K562 (cell line): ENCODE results near the gene CDC14A. TPM values are rescaled to one million over a fixed set of nuclear protein-coding genes. Genes with fewer than 3 reads are reported as not detected.

Source experiments
- ATAC-seq: fragments of 200-7000 bp; cut with Tn5 transposase; 3 replicates; pipeline ENCODE4 v1.9.1; 2020; ENCODE audit warnings: moderate library complexity
- BruUV-seq: library from RNA; stranded (reverse); fragments of 400-500 nt; replicated peaks from 2 replicates; lab custom pipeline; 2021; lab: Mats Ljungman, UMichigan
- CTCF ChIA-PET: fragments of 300-600 bp; formaldehyde crosslinking; extraction: SDS; loops from one replicate; lab custom pipeline; 2021; ENCODE audit warnings: low intra/inter-chr PET ratio; lab: Yijun Ruan, JAX
- POLR2A ChIA-PET: fragments of 300-600, 350-650 bp; sonication (Branson Sonifier 250); formaldehyde crosslinking; extraction: SDS; loops from one replicate; lab custom pipeline; 2021; ENCODE audit warnings: antibody characterized with exemption, inconsistent platforms; lab: Yijun Ruan, JAX
- DNase-seq, 4 experiments: peaks; one replicate each; pipeline versions ENCODE4 v3.0.0 to v3.0.0-alpha.2; 2011 to 2018; ENCODE audit warnings: low spot score in 3 of 4, mixed read lengths in 3 of 4; ENCODE audit errors: extremely low read depth in 1 of 4
- FAIRE-seq: peaks from 2 replicates; lab custom pipeline; 2011; peaks lifted over from hg19 to GRCh38; lab: Jason Lieb, UNC
- H2AFZ ChIP-seq: 2 replicates; pipeline ENCODE4 v1.6.0; 2011; ENCODE audit warnings: low read depth, low read length, control low read depth, inconsistent platforms
- H3K27ac ChIP-seq: fragments of 200-600 bp; 3 replicates; pipeline ENCODE4 v1.8.0; 2011; ENCODE audit warnings: low read depth, mild to moderate bottlenecking, control low read depth, inconsistent platforms, low read length, moderate library complexity, mixed read lengths; ENCODE audit errors: extremely low read depth
- H3K27me3 ChIP-seq, 2 experiments: fragments of 300-600 bp in 1 of 2; 2 replicates in 1 of 2; 3 replicates in 1 of 2; pipeline versions ENCODE4 v1.6.0 to v1.8.0; 2011; ENCODE audit warnings: inconsistent platforms in 2 of 2, low read length in 2 of 2, mild to moderate bottlenecking in 1 of 2, mixed read lengths in 1 of 2, moderate library complexity in 1 of 2; ENCODE audit not compliant: control insufficient read depth in 2 of 2, insufficient read depth in 2 of 2
- H3K36me3 ChIP-seq: fragments of 300-600 bp; 3 replicates; pipeline ENCODE4 v1.8.0; 2011; ENCODE audit warnings: mild to moderate bottlenecking, low read length, inconsistent platforms; ENCODE audit not compliant: control insufficient read depth, insufficient read depth
- H3K4me1 ChIP-seq, 2 experiments: fragments of 200-600 bp in 1 of 2; replicated peaks in 1 of 2; 2 replicates in 1 of 2; 3 replicates in 1 of 2; pipeline versions ENCODE4 v1.5.1 to v1.8.0; 2011; ENCODE audit warnings: inconsistent platforms in 2 of 2, low read length in 2 of 2, mild to moderate bottlenecking in 1 of 2, mixed read lengths in 1 of 2, moderate library complexity in 1 of 2; ENCODE audit not compliant: control insufficient read depth in 2 of 2, insufficient read depth in 2 of 2
- H3K4me2 ChIP-seq: 2 replicates; pipeline ENCODE4 v1.6.1; 2011; ENCODE audit warnings: low read length, control low read depth, inconsistent platforms, mixed read lengths; ENCODE audit not compliant: insufficient read depth
- H3K4me3 ChIP-seq: fragments of 200-600 bp; sonication (generic), shearing (Covaris generic); 2 replicates; pipeline ENCODE4 v1.5.1; 2016; ENCODE audit warnings: control low read depth, inconsistent platforms
- H3K79me2 ChIP-seq: fragments of 200-600 bp; 3 replicates; pipeline ENCODE4 v1.8.0; 2011; ENCODE audit warnings: low read length, inconsistent platforms; ENCODE audit not compliant: control insufficient read depth, insufficient read depth
- H3K9ac ChIP-seq, 2 experiments: 2 replicates each; pipeline versions ENCODE4 v1.6.0 to v1.6.1; 2011; ENCODE audit warnings: low read depth in 2 of 2, low read length in 2 of 2, control low read depth in 1 of 2, inconsistent platforms in 1 of 2, mild to moderate bottlenecking in 1 of 2, mixed read lengths in 1 of 2; ENCODE audit not compliant: insufficient read depth in 1 of 2
- H3K9me1 ChIP-seq: one replicate; pipeline ENCODE4 v1.6.0; 2011; ENCODE audit warnings: inconsistent platforms, mild to moderate bottlenecking, low read length, moderate library complexity; ENCODE audit not compliant: control insufficient read depth, insufficient read depth
- H3K9me3 ChIP-seq: replicated peaks from 2 replicates; pipeline ENCODE4 v1.5.1; 2011; ENCODE audit warnings: low read depth, low read length, inconsistent platforms; ENCODE audit not compliant: control insufficient read depth, insufficient read depth
- H4K20me1 ChIP-seq: replicated peaks from 2 replicates; pipeline ENCODE4 v1.6.1; 2011; ENCODE audit warnings: low read length, inconsistent platforms, mixed read lengths; ENCODE audit not compliant: control insufficient read depth, insufficient read depth
- EGR1 ChIP-seq: fragments of 450-650 bp; conservative IDR thresholded peaks from 2 replicates; pipeline ENCODE4 v1.6.1; 2017; ENCODE audit warnings: mild to moderate bottlenecking
- ESRRB ChIP-seq: fragments of 250-450 bp; sonication (Bioruptor Pico); IDR thresholded peaks from 2 replicates; pipeline ENCODE4 v1.5.0; 2020; ENCODE audit warnings: mild to moderate bottlenecking, moderate library complexity, borderline replicate concordance
- MAZ ChIP-seq, 2 experiments: fragments of 450-650 bp in 1 of 2; sonication (generic) in 1 of 2; formaldehyde crosslinking; IDR thresholded peaks in 1 of 2; conservative IDR thresholded peaks in 1 of 2; 2 replicates each; pipeline versions ENCODE4 v1.4.0 to v1.5.0; 2020; ENCODE audit warnings: mild to moderate bottlenecking in 1 of 2, missing genetic modification reagents in 1 of 2
- TAF15 ChIP-seq: fragments of 200-400 bp; formaldehyde crosslinking; IDR thresholded peaks from 2 replicates; pipeline ENCODE4 v1.6.1; 2017; ENCODE audit warnings: mild to moderate bottlenecking, low read depth, low read length, moderate library complexity
- WGBS: fragments of 100-300 bp; shearing (Covaris generic); methylation state at CpG from one replicate; pipeline ENCODE4 v1.1.6; 2016; ENCODE audit warnings: low coverage, mixed read lengths; ENCODE audit not compliant: insufficient coverage; ENCODE audit errors: missing lambda C conversion rate; 5-methylcytosine and 5-hydroxymethylcytosine counted together
- in situ Hi-C: fragments of 300-500 bp; cut with MboI; formaldehyde crosslinking; loops from 4 replicates; pipeline ENCODE4 v1.15.0; 2018; ENCODE audit warnings: inconsistent platforms, mixed read lengths
- intact Hi-C: fragments of 100-400 bp; cut with micrococcal nuclease; formaldehyde crosslinking; loops from 2 replicates; pipeline ENCODE4 v1.14.2; 2022
- polyA plus RNA-seq, 8 experiments: library from polyadenylated mRNA; depleted of rRNA in 4 of 8; stranded (reverse) in 5 of 8; unstranded in 3 of 8; fragments of >200 nt; fragmentation: Nextera tagmentation in 2 of 8; fragmentation: Illumina TruSeq in 1 of 8; extraction: Ambion mirVana in 2 of 8; extraction: Trizol in 1 of 8; gene quantifications; 2 replicates each; pipeline versions ENCODE4 v1.2.1 to v1.2.3, GENCODE V29; 2011 to 2014; ENCODE audit warnings: inconsistent platforms in 1 of 8, missing spikeins in 1 of 8
- total RNA-seq, 7 experiments: library from RNA; depleted of rRNA in 6 of 7; stranded (reverse); fragments of >200 nt in 6 of 7; fragmentation: Illumina TruSeq in 2 of 7; extraction: Trizol in 2 of 7; gene quantifications; 2 replicates each; pipeline versions ENCODE4 v1.2.1 to v1.2.3, GENCODE V29; 2011 to 2021; ENCODE audit warnings: low replicate concordance in 1 of 7

Gene CDC14A
- total and polyA plus RNA-seq, 9 of the 15 experiments (the other 6 are each of a cell fraction or from before 2014, with no cell fraction given), result 17.0 to 74.3 (median 33.4) TPM

DNA sequence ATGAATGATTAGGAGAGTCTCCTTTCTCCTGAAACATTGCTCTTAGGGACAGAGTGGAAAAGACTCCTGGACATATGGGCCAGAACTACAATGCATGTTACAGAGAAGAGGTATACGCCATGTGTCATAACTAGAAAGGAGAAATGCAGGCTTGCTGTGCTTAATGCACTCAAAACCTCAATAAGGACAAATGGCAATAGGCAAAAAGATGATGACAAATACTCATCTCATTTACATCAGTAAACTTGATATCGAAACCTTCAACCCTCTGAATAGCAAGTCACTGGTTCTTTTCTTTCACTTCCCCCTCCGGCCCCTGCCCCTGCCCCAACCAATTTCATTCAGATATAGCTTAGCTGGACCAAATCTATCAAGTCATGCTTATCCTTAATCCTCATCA lies 183.7 kb downstream of the CDC14A start:
- no peaks in the 10 kb centered on the region for H3K9me3 ChIP-seq
- H3K4me3 ChIP-seq, result no peak overlapping the region
- 0% methylated on average over 3 of the region's 3 CpGs for WGBS
- ChIA-PET CTCF (no interaction called here), POLR2A (no interaction called here)
- H4K20me1 ChIP-seq, result no peaks in the 10 kb centered on the region
- DNase-seq (no peak), FAIRE-seq (no peak), ATAC-seq (no peak)
- in situ Hi-C loops, result no loop called here
- H3K79me2 ChIP-seq, result no peaks in the 10 kb centered on the region
- no peaks in the 10 kb centered on the region for H3K9me1 ChIP-seq
- H3K4me1 ChIP-seq, result peaks cover 0 to 15% of the 10 kb centered on the region in 2 experiments; a peak in 2 of 5 replicates
- no peak overlapping the region for H3K4me2 ChIP-seq
- H3K27ac ChIP-seq, result no peak overlapping the region
- BruUV-seq, result no TSS peak
- H3K36me3 ChIP-seq, result no peaks in the 10 kb centered on the region
- TF ChIP-seq ESRRB (CRISPR knock-in tag) (no peak), EGR1 (no peak), MAZ (CRISPR knock-in tag; conservative IDR thresholded peaks at IDR 0.05 in 1 of 2, IDR thresholded peaks at IDR 0.05 in 1 of 2) (no peak), TAF15 (no peak)
- TF ChIP-seq, all 486 proteins: peak for 0
- Histone ChIP-seq H3K27me3 (peaks cover 35 to 47% of the 10 kb centered on the region in 2 experiments), H2AFZ (no peak overlapping the region), H3K9ac (no peak overlapping the region)
- intact Hi-C loops, result no loop called here
